HepG2 (cell line): ENCODE measurements around the gene ZBTB45. TPM values are rescaled to one million over a fixed set of nuclear protein-coding genes. Genes with fewer than 3 reads are reported as not detected.

Experiments
- ARID2 ChIP-seq: sonication (generic); formaldehyde crosslinking; IDR thresholded peaks from 2 replicates; pipeline ENCODE4 v1.8.1; 2022; ENCODE audit warnings: mild to moderate bottlenecking, missing genetic modification reagents, borderline replicate concordance
- KAT8 ChIP-seq: IDR thresholded peaks from 2 replicates; pipeline ENCODE4 v1.6.1; 2016; ENCODE audit warnings: missing genetic modification reagents, missing compliant biosample characterization
- polyA plus RNA-seq, 8 experiments: library from polyadenylated mRNA; depleted of rRNA in 3 of 8; stranded (reverse) in 7 of 8; unstranded in 1 of 8; fragments of >200 nt; fragmentation: Illumina TruSeq in 4 of 8; extraction: Trizol in 4 of 8; gene quantifications; 2 replicates each; pipeline versions ENCODE4 v1.2.1 to v1.2.3, GENCODE V29; 2011 to 2016; ENCODE audit warnings: low read depth in 4 of 8, missing spikeins in 1 of 8, mixed read lengths in 1 of 8; ENCODE audit not compliant: insufficient read depth in 1 of 8
- total RNA-seq, 5 experiments: library from RNA; depleted of rRNA; stranded (reverse); fragments of >200 nt; fragmentation: Illumina TruSeq; extraction: Trizol; gene quantifications; 2 replicates each; pipeline ENCODE4 v1.2.3, GENCODE V29; 2016; ENCODE audit warnings: low read depth in 1 of 5
- TF ChIP-seq, protein P1 (sequence below): sonication (generic); formaldehyde crosslinking; IDR thresholded peaks from 2 replicates; pipeline ENCODE4 v1.4.0; 2020; ENCODE audit warnings: missing genetic modification reagents, mild to moderate bottlenecking, borderline replicate concordance
- TF ChIP-seq, protein P2 (sequence below): sonication (generic); formaldehyde crosslinking; IDR thresholded peaks from 2 replicates; pipeline ENCODE4 v1.8.1; 2023; ENCODE audit warnings: missing genetic modification reagents, inconsistent platforms, borderline replicate concordance
- TF ChIP-seq, protein P3 (sequence below), 2 experiments: sonication (generic) in 1 of 2; formaldehyde crosslinking in 1 of 2; IDR thresholded peaks; 2 replicates each; pipeline versions ENCODE4 v1.5.1 to v1.6.1; 2011 to 2020; ENCODE audit warnings: borderline replicate concordance in 1 of 2, low read depth in 1 of 2, low read length in 1 of 2, mild to moderate bottlenecking in 1 of 2, missing genetic modification reagents in 1 of 2, moderate library complexity in 1 of 2
- TF ChIP-seq, protein P4 (sequence below): sonication (generic); formaldehyde crosslinking; IDR thresholded peaks from 2 replicates; pipeline ENCODE4 v1.8.0; 2022; ENCODE audit warnings: mild to moderate bottlenecking, missing genetic modification reagents, borderline replicate concordance

Gene ZBTB45
- total and polyA plus RNA-seq, 2 of the 13 experiments (the other 11 are each of a cell fraction or from before 2014, with no cell fraction given) = 3.0 to 3.7 TPM

DNA sequence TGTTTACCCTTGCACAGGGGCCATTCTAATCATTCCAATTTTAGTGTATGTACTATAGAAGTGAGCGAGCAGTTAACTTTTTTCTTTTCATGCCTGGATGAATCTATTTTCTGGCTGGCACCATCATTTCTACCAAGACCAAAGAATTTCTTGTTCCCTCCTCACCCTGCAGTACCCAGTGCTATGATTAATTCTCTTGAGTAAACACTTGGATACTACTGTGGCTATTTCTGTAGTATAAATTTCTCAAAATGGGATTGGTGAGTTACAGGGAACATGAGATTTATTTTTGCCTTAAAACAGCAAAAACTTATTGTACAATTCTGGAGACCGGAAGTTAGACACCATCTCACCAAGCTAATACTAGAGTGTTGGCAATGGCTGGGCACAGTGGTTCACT lies 35.8 kb downstream of the ZBTB45 start (continued):
- TF ChIP-seq, protein P1, sequence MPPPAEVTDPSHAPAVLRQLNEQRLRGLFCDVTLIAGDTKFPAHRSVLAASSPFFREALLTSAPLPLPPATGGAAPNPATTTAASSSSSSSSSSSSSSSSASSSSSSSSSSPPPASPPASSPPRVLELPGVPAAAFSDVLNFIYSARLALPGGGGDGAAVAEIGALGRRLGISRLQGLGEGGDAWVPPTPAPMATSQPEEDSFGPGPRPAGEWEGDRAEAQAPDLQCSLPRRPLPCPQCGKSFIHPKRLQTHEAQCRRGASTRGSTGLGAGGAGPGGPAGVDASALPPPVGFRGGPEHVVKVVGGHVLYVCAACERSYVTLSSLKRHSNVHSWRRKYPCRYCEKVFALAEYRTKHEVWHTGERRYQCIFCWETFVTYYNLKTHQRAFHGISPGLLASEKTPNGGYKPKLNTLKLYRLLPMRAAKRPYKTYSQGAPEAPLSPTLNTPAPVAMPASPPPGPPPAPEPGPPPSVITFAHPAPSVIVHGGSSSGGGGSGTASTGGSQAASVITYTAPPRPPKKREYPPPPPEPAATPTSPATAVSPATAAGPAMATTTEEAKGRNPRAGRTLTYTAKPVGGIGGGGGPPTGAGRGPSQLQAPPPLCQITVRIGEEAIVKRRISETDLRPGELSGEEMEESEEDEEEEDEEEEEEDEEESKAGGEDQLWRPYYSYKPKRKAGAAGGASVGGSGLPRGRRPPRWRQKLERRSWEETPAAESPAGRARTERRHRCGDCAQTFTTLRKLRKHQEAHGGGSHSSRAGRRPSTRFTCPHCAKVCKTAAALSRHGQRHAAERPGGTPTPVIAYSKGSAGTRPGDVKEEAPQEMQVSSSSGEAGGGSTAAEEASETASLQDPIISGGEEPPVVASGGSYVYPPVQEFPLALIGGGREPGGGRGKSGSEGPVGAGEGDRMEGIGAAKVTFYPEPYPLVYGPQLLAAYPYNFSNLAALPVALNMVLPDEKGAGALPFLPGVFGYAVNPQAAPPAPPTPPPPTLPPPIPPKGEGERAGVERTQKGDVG (CRISPR knock-in tag) = no peak
- TF ChIP-seq, protein P2, sequence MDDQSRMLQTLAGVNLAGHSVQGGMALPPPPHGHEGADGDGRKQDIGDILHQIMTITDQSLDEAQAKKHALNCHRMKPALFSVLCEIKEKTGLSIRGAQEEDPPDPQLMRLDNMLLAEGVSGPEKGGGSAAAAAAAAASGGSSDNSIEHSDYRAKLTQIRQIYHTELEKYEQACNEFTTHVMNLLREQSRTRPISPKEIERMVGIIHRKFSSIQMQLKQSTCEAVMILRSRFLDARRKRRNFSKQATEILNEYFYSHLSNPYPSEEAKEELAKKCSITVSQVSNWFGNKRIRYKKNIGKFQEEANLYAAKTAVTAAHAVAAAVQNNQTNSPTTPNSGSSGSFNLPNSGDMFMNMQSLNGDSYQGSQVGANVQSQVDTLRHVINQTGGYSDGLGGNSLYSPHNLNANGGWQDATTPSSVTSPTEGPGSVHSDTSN (CRISPR knock-in tag) = no peak
- TF ChIP-seq ARID2 (CRISPR knock-in tag) = no peak
- TF ChIP-seq, protein P3, sequence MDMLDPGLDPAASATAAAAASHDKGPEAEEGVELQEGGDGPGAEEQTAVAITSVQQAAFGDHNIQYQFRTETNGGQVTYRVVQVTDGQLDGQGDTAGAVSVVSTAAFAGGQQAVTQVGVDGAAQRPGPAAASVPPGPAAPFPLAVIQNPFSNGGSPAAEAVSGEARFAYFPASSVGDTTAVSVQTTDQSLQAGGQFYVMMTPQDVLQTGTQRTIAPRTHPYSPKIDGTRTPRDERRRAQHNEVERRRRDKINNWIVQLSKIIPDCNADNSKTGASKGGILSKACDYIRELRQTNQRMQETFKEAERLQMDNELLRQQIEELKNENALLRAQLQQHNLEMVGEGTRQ (IDR thresholded peaks at IDR 0.05; ENCODE audit: low read depth, low read length) = no peak
- TF ChIP-seq, protein P3 (CRISPR knock-in tag; IDR thresholded peaks at IDR 0.05; ENCODE audit: borderline replicate concordance) = no peak
- TF ChIP-seq, protein P4, sequence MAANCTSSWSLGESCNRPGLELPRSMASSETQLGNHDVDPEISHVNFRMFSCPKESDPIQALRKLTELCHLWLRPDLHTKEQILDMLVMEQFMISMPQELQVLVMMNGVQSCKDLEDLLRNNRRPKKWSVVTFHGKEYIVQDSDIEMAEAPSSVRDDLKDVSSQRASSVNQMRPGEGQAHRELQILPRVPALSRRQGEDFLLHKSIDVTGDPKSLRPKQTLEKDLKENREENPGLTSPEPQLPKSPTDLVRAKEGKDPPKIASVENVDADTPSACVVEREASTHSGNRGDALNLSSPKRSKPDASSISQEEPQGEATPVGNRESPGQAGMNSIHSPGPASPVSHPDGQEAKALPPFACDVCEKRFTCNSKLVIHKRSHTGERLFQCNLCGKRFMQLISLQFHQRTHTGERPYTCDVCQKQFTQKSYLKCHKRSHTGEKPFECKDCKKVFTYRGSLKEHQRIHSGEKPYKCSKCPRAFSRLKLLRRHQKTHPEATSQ (CRISPR knock-in tag) = no peak
- no peak for TF ChIP-seq KAT8
